NCI-H510A treated with DMSO at 0.1 percent for 48 hours (cell line): ENCODE measurements around the gene PTCHD1.

Experiments
- DNase-seq: peaks from one replicate; lab custom pipeline; 2025; lab: John Stamatoyannopoulos, UW

PTCHD1 gene

GRCh38 chrX:23334848-23335599, at the start of gene PTCHD1:
Gene PTCHD1 (plus strand): TSS chrX:23334849. CDS start chrX:23334876, 27 bp downstream.
- DNase-seq = no peak

- DNase-seq = no peak
These were observed 47.9 kb upstream of the PTCHD1 start for GRCh38 chrX:23286731-23287130.

GRCh38 chrX:23287191-23287725, 47.4 kb upstream of the PTCHD1 start:
- DNase-seq = no peak

- DNase-seq = no peak
These were observed 42.2 kb upstream of the PTCHD1 start for GRCh38 chrX:23292354-23292987.

GRCh38 chrX:23292988-23293651, 41.5 kb upstream of the PTCHD1 start:
- no peak for DNase-seq

GRCh38 chrX:23304881-23305280, 29.8 kb upstream of the PTCHD1 start:
- no peak for DNase-seq

GRCh38 chrX:23311731-23312130, 22.9 kb upstream of the PTCHD1 start:
- DNase-seq = no peak

- no peak for DNase-seq
These were observed 22.5 kb upstream of the PTCHD1 start for GRCh38 chrX:23312136-23312535.

- no peak for DNase-seq
These were observed 16.6 kb upstream of the PTCHD1 start for GRCh38 chrX:23317799-23318724.

- DNase-seq = no peak
These were observed 7.5 kb upstream of the PTCHD1 start for GRCh38 chrX:23327104-23327503.

- no peak for DNase-seq
These were observed 2.9 kb upstream of the PTCHD1 start for GRCh38 chrX:23331701-23332100.

GRCh38 chrX:23332101-23332887, 2.4 kb upstream of the PTCHD1 start:
- no peak for DNase-seq

- no peak for DNase-seq
These were observed 1.5 kb upstream of the PTCHD1 start for GRCh38 chrX:23332888-23333821.

- DNase-seq = no peak
These were observed 668 bp upstream of the PTCHD1 start for GRCh38 chrX:23333842-23334520.

GRCh38 chrX:23334521-23334847, 165 bp upstream of the PTCHD1 start:
- DNase-seq = no peak

- no peak for DNase-seq
These were observed 3.7 kb downstream of the PTCHD1 start for GRCh38 chrX:23338334-23338733.

- no peak for DNase-seq
These were observed 6.8 kb downstream of the PTCHD1 start for GRCh38 chrX:23341452-23341851.

- no peak for DNase-seq
These were observed 9.7 kb downstream of the PTCHD1 start for GRCh38 chrX:23344238-23344903.

- DNase-seq = no peak
These were observed 10.2 kb downstream of the PTCHD1 start for GRCh38 chrX:23344904-23345271.
